Retinal pigment epithelial cell (primary cell): ENCODE results near the gene KCNIP2.

Experiments used
- DNase-seq: peaks from one replicate; pipeline ENCODE4 v3.0.0-alpha.2; 2010; ENCODE audit warnings: low read depth
- H3K4me3 ChIP-seq: 2 replicates; pipeline ENCODE4 v1.5.1; 2011; ENCODE audit warnings: mild to moderate bottlenecking, low read length, control low read depth, moderate library complexity
- TF ChIP-seq, protein P1 (sequence below): conservative IDR thresholded peaks from 2 replicates; pipeline ENCODE4 v1.5.1; 2011; ENCODE audit warnings: low read depth, low read length, control low read depth, inconsistent platforms

Gene KCNIP2

DNA sequence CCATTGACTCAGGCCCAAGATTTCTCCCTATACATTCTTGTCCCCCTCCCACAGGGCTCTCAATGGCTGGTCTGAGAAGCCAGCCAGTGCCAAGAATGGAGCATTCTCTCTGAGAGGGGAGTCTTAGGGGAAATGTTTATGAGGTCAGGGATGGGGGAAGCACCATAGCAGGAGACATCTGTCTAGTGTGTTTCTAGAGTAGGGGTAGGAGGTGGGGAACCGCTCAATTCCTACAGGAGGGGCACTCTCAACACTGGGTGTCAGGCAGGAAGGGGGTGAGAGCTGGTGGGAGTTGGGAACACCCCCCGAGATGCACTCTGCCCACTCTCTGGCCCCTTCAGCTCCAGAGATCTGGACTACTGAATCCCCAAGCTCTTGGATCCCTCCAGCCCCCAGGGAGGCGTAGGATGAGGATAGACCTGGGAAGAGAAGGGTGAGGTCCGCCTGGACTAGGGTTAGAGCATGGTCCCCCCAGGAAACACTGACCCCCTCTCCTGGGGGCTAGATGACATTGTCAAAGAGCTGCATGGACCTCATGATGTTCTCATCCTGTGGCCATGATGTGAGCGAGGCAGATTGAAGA lies 16.7 kb downstream of the KCNIP2 start:
- no peak overlapping the region for H3K4me3 ChIP-seq
- TF ChIP-seq, protein P1, sequence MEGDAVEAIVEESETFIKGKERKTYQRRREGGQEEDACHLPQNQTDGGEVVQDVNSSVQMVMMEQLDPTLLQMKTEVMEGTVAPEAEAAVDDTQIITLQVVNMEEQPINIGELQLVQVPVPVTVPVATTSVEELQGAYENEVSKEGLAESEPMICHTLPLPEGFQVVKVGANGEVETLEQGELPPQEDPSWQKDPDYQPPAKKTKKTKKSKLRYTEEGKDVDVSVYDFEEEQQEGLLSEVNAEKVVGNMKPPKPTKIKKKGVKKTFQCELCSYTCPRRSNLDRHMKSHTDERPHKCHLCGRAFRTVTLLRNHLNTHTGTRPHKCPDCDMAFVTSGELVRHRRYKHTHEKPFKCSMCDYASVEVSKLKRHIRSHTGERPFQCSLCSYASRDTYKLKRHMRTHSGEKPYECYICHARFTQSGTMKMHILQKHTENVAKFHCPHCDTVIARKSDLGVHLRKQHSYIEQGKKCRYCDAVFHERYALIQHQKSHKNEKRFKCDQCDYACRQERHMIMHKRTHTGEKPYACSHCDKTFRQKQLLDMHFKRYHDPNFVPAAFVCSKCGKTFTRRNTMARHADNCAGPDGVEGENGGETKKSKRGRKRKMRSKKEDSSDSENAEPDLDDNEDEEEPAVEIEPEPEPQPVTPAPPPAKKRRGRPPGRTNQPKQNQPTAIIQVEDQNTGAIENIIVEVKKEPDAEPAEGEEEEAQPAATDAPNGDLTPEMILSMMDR, result no peak
- no peak for DNase-seq

DNA sequence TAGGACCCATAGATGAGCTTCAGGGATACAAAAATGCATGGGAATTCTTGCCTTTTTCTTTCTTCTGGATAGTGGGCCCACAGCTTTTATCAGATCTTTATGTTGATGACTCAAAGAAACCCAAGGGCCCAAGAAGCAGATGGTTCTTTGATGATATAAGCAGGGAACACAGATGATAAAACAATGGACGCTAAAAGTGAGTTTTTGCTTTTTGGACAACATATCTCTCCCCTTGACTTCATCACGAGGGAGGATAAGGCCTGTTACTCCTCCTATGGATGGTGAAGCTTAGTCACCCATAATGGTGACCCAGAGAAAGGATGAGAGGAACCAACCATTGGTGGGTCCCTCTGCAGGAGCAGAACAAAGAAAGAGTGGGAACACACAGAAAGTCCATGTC lies 18.9 kb downstream of the KCNIP2 start:
- no peak overlapping the region for H3K4me3 ChIP-seq
- TF ChIP-seq, protein P1, result no peak
- DNase-seq, result no peak

DNA sequence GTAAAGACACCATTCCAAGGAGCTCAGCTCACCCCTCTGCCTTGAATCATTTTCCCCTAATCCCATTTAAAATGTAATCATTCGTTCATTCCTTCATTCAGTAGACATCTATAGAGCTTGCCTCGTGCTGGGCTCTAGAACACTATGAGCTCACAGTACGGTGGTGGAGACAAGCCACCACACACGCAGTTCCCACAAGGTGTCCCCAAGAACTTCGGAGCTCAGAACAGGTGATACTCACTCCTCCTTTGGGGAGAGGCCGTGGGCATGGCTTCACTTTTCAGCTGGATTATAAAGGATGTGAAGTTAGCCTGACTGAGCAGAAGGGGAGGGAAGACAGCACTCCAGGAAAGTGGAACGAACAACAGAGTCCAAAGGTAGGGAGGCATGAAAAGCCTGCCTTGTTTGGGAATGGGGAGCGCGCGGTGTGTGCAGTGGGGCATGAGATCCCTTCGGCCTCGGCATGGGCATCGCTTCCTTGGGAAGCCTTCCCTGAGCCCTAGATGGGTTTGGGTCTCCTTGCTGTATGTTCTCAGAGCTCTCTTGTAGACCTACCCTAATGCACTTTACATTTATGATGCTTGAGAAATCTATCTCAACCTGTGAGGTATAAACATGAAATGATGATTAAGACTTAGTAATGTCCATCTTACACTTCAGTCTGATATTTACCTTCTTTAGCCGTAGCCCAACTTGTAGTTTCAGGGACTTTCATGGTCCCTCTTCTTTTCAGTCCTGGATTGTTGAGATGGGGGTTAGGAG lies 24.5 kb downstream of the KCNIP2 start:
- no peak for DNase-seq
- peak overlapping the region; percentile 54 for H3K4me3 ChIP-seq
- TF ChIP-seq, protein P1, result no peak

DNA sequence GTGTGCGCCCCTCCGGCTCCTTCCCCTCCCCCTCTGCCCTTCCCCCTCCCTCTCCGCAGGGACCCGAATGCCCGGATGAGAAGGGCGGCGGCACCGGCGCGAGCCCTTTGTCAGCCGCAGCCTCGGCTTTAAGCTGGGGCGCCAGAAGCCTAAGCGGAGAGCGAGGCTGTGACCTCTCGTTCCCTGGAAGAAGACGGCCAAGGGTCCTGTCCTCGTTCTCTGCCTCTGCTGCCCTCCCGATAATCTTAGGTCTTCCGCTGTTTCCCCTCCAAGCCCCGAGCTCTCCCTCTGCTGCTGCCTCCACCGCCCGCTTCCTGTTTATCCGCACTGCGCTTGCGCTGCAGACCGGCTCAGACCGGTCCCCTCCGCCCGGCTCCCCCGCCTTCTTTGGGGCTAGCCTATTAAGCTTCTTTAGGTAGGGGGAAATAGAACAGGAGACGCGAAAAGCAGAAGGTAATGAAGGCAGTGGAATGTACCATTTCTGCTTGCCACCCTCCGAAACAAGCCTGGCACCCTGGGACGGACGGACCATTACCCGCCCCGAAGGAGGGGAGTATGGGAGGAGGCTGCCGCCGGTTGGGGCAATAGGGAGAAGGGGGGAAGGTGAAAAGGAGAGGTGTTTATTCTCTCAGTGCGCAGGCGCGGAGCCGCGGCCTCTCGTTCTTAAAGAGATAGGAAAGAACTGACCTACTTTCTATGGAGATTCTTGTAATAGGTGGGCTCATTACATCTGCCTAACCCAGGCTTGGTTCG lies 25.3 kb downstream of the KCNIP2 start, which contains the start of gene OGA:
OGA (minus strand) TSS at position 326 of the 753 bp plus-strand sequence. CDS start 422 bp downstream, outside the sequence.
- TF ChIP-seq, protein P1, result no peak
- DNase-seq, result peak; percentile 100
- H3K4me3 ChIP-seq, result peak within 1 kb of the TSS; percentile 83

DNA sequence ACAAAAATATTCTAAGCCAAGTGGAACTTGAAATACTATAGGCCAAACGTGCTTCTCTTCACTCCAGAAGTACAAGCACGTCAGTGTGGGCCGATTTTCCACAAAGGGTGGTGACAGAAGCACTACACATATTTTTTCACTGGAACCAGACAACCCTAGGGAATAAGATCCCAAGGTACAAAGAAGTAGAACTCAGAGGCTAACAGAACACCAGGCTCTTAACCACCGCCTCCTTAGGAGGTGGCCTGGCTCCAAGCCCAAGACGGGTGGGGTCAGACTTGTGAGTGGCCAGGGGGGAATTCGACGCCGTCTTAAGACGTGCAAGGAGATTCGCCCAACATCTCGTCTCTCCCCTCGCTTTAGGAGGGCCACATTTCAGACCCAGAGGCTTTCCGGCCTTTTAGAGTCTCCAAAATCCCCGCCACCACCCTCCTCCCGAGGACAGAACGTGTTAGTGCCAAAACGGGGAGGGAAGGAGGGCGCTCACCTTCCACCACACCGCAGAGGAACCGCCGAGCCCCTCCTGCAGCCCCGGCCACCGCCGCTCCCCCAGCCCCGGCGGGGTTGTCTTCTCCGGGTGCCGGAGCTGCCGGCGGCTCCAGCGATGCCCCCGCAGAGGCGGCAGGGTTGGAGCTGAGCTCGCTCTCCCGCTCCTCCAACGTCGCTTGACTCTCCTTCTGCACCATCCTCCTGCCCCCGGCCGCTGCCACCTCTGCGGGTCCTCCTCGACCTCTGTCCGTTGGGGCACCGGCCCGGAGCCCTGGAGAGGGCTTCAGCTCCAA lies 26.1 kb downstream of the KCNIP2 start:
- peak; percentile 91 for DNase-seq
- TF ChIP-seq, protein P1, result no peak
- peak overlapping the region; percentile 83 for H3K4me3 ChIP-seq

DNA sequence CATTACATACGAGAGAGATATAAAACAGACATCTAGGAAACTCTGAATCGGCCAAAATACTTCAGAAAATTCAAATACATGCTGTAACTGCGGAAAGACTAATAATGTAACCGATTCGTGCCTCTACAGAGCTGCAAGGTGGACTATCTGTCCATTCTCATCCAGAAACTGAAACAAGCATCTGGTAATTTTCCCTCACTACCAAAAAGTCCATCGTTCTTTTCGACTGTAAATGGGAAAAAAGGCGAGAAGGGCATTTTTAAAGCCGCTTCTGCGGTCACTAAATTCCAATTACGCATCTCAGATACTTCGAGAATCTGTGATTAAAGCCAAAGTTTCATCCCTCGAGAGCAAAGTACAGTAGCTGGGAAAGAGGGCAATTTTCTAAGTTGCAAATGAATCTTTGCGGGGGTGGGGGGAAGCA lies 26.7 kb downstream of the KCNIP2 start:
- peak overlapping the region; percentile 83 for H3K4me3 ChIP-seq

More for the DNA sequence above, 26.7 kb downstream of the KCNIP2 start:
- TF ChIP-seq, protein P1, result no peak
- no peak for DNase-seq
